GM21529 (cell line): ENCODE results near the gene PSORS1C2.
"Not testable (repeated sequence)": the region's sequence is repeated elsewhere in the genome, so short reads cannot be mapped to it uniquely, and the experiment has no call there.

Source experiments
- ATAC-seq: cut with Tn5 transposase; IDR thresholded peaks from one replicate; pipeline ENCODE4 v1.9.1; 2021; ENCODE audit not compliant: unreplicated experiment

The PSORS1C2 gene

GRCh38 chr6:31138982-31139381 is at the start of gene PSORS1C2:
PSORS1C2 (minus strand) TSS chr6:31139066; CDS start chr6:31139026, 40 bp downstream.
- no peak for ATAC-seq

- no peak for ATAC-seq
Measured at GRCh38 chr6:31187780-31188194, 48.9 kb upstream of the PSORS1C2 start.

DNA sequence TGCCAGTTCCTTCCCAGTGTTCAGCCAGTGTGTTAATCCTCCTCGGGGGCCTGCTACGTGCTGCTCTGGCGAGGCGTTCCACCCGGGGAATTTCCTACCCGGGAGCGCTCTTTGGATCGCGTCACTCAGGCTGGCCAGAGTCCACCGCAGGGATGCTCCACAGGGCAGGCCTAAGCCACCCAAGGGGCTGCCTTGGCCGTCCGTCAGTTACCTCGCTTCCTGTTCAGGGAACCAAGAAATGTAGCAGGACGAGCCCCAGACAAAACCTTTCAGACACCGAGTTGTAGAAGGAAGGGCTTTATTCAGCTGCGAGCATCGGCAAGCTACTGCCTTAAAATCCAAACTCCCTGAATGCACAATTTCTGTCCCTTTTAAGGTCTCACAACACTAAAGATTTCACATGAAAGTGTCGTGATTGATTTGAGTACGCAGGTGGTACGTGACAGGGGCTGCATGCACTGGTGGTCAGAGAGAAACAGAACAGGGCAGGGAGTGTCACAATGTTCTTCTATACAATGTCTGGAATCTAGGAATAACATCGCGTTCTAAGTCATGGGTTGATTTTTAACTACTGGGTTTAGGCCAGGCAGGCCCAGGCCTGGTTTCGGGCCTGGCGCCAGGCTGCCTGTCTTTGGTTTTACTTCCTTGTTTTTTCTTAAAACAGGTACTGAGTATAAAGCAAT is 47.3 kb upstream of the PSORS1C2 start:
- ATAC-seq: no peak

GRCh38 chr6:31185695-31186051 is 46.8 kb upstream of the PSORS1C2 start:
- not testable (repeated sequence) for ATAC-seq

GRCh38 chr6:31183859-31184258 is 45.0 kb upstream of the PSORS1C2 start:
- not testable (repeated sequence) for ATAC-seq

DNA sequence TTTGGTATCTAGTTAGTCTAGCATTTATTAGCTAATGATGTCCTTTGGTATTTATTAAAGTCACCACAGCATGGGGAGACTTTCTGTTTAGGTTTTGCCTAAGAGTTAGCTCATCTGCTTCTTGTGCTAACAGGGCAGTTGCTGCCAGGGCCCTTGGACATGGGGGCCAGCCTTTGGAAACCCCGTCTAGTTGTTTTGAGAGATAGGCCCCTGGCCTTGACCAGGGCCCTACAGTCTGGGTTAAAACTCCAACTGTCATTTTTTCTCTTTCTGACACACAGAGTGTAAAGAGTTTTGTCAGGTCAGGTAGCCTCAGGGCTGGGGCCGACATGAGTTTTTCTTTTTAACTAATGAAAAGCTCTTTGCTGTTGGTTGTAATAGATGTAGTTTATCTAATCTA is 44.4 kb upstream of the PSORS1C2 start:
- not testable (repeated sequence) for ATAC-seq

- no peak for ATAC-seq
Measured at GRCh38 chr6:31180500-31180899, 41.6 kb upstream of the PSORS1C2 start.

DNA sequence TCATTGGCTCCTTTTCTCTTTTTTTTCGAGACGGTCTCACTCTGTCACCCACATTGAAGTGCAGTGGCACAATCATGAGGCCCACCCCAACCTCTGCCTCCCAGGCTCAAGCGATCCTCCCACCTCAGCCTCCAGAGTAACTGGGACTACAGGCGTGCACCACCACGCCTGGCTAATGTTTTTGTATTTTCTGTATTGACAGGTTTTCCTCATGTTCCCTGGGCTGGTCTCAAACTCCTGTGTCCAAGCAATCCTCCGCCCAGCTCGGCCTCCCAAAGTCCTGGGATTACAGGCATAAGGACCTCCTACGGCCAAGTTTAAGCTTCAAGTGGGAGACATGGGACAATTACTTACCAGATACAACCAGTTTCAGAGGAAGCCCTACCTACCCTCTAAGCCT is 41.0 kb upstream of the PSORS1C2 start:
- ATAC-seq: no peak

DNA sequence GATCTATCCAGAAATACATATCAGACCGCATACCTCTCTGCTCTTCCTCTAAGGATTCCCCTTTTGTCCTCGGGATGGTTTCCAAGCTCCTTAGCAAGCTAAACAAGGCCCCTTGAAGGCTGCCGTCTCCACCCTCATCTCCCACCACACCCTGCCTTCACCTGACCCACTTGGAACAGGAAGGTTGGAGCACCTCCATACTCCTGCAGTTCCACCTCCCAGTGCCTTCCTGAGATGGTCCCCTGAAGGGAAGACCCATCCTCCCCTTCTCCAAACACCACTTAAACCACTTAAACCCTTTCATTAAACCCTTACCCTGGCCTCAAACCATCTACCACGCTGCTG is 40.1 kb upstream of the PSORS1C2 start:
- no peak for ATAC-seq

- ATAC-seq: no peak
Measured at GRCh38 chr6:31178143-31179041, 39.5 kb upstream of the PSORS1C2 start.

- no peak for ATAC-seq
Measured at GRCh38 chr6:31175971-31176370, 37.1 kb upstream of the PSORS1C2 start.

DNA sequence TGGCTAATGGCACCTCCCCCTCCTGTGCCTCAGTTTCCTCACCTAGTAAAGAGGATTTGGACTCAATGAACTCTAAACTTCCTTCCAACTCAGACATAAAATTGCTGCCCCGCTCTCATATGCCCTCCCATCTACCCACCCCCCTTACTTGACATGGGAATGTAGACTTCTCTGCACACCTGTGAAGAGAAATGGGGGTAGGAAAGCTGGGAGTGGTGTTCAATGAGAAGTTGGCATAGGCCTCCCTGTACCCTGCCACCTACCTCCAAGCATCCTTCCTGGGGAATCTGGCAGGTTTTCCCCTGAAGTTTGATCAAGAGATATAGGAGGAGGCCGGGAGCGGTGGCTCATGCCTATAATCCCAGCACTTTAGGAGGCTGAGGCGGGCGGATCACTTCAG is 35.5 kb upstream of the PSORS1C2 start:
- no peak for ATAC-seq

DNA sequence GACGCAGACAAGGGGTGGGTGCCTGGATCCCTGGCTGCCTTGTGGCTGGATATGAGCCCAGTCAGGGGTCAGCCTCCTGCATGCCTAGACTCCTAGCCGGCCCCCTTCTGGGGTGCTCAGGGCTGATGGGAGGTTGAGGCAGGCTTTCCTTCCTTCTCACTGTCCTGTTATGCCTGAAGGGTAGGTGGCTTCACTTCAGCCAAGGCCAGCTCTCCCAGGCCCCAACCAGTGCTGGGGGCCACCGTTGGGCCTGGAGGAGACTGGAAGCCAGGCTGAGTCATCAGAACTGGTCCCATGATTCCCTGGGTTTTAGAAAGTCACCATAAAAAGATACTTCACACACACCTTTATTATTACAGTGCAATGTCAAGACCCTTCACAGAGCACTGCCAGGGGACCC is 34.5 kb upstream of the PSORS1C2 start:
- ATAC-seq: no peak

- ATAC-seq: no peak
Measured at GRCh38 chr6:31172973-31173384, 34.1 kb upstream of the PSORS1C2 start.

- ATAC-seq: no peak
Measured at GRCh38 chr6:31171931-31172905, 33.4 kb upstream of the PSORS1C2 start.

GRCh38 chr6:31170987-31171671 is 32.3 kb upstream of the PSORS1C2 start:
- ATAC-seq: no peak

DNA sequence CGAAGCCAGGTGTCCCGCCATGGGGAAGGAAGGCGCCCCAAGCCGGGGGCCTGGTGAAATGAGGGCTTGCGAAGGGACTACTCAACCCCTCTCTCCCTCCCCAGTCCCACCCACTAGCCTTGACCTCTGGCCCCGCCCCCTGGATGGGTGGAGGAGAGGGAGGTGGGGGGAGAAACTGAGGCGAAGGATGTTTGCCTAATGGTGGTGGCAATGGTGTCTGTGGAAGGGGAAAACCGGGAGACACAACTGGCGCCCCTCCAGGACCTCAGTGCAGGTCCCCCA is 31.7 kb upstream of the PSORS1C2 start, which contains the start of gene POU5F1:
Gene POU5F1 (minus strand): TSS at position 83 of the 282 bp plus-strand sequence. CDS start 62 bp downstream, at position 21.
- no peak for ATAC-seq

GRCh38 chr6:31169858-31170599 is 31.2 kb upstream of the PSORS1C2 start:
- not testable (repeated sequence) for ATAC-seq

DNA sequence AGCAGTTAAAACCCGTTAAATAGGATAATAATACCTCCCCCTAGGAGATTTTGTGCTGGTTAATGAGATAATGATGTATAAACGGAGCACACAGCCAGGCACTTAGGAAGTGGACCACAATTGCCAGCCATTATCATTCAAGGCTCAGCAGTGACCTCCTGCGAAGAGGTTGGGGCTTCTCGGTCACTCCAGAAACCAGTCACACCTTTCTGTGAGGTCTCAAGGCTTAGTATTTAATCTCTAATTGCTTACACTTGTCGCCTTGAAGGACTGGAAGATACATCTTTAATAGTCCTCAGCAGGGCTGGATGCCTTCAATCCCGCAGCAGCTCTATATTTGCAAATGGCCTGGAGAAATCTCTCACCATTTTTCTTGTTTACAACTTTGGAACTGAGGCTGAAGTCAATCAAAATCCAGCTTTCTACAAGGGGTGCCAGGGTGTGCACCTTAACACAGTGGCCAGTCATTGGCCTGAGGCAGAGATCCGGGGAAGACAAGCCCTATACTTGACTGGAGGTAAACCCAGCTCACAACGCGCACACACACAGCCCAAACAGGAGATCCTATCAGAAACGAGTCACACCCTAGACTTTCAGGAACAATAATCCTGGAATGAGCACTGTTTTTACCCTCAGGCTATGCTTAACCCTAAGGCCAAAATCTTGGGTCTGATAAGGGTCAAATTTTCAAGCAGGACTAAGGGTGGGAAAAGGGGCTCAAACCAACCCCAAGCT is 30.4 kb upstream of the PSORS1C2 start:
- no peak for ATAC-seq
